HG03354 (cell line): ENCODE data around the gene KDM1A.
"Not testable (repeated sequence)": the region's sequence is repeated elsewhere in the genome, so short reads cannot be mapped to it uniquely, and the experiment has no call there.

Source experiments
- ATAC-seq: cut with Tn5 transposase; IDR thresholded peaks from one replicate; pipeline ENCODE4 v1.9.1; 2021; ENCODE audit warnings: mild to moderate bottlenecking; ENCODE audit not compliant: unreplicated experiment, poor library complexity, severe bottlenecking

Gene KDM1A

GRCh38 chr1:23019094-23019862, at the start of gene KDM1A:
KDM1A (plus strand) TSS chr1:23019468; CDS start chr1:23019597, 129 bp downstream.
- ATAC-seq = peak; percentile 95

DNA sequence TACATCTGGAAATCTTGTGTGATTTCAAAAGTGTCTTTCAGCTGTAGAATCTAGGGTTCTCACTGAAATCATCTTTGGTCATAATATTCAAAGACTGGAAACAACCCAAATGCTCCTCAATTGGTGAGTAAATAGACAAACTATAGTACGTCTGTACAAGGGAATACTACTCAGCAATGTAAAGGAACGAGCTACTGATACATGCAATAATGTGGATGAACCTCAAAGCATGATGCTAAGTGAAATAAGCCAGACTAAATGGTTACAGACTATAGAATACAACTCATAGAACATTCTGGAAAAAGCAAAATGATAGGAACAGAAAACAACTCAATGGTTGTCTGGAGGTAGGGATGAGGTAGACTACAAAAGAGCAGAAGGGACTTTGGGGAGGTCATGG, 49.2 kb upstream of the KDM1A start:
- ATAC-seq = no peak

DNA sequence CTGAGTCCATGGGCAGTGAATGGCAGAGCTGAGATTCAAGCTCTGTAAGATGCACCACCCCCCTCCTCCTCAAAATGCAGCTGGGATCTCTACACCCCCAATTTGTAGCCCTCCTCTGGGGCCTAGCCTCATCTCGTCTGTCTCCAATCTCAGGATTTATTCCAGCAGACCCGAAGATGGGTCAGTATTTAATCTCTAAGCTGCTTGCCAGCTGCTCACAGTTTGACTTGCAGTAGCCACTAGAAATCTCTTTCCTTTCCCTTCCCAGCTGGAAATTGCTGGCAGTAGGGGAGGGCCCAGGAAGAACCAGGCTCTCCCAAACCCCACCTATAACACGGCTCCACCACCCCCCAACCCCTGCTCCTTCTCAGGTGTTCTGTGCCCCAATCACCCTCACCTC, 48.1 kb upstream of the KDM1A start:
- ATAC-seq = no peak

GRCh38 chr1:22971611-22972405, 47.5 kb upstream of the KDM1A start:
- no peak for ATAC-seq

DNA sequence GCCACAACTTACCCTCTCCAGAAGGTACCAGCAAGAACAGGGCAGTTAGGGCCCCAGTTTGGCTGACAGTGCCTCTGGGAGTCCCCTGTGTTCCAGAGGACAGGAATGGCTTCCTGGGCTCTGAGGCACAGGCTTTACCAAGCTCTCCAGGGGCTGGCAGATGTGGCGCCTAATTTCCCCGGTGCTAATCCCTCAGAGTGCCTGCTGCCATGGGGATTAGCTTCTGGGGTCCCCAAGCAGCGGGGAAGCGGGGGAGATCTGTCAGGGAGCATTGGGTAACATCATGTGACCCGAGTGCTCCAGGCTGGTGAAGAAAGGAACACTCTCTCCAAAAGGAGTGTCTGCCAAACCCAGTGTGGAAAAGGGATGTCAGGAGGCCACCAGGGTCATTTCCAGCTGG, 46.5 kb upstream of the KDM1A start, which contains the start of gene LACTBL1:
LACTBL1 (minus strand) TSS at position 107 of the 400 bp plus-strand sequence. CDS start 550 bp downstream, outside the sequence.
- no peak for ATAC-seq

DNA sequence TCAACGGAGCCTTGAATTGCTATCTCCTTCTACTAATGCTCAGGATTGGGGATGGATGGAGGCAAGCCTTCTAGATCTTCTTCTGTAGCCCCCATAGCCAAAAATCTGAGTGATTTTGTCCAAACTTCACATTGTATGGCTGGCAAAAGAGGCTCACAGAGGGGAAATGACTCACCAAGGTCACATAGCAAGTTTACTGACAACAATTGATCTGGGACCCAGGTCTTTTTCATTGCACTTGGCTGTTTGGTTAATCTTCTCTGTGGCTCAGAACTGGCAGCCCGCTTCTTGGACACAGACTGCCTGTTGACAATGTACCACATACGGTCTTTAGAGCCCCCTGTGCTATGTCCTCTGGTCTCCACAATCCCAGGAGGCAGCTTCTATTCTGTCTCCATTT, 43.6 kb upstream of the KDM1A start:
- no peak for ATAC-seq

GRCh38 chr1:22976127-22976460, 43.2 kb upstream of the KDM1A start:
- ATAC-seq = no peak

GRCh38 chr1:22976461-22977243, 42.6 kb upstream of the KDM1A start:
- ATAC-seq = no peak

DNA sequence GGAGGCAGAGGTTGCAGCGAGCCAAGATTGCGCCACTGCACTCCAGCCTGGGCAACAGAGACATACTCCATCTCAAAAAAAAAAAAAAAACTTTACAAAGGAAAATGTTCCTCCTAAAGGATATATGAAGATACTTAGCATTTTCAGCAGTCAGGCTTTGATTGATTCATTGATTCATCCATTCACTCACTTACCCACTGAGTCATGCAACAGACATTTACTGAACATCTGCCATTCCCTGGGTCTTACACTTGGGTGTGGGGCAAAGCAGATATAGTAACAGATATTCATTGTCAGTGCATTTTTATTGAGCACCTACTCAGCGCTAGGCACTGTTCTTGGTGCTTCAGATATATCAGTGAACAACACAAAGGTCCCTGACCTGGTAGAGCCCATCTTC, 41.0 kb upstream of the KDM1A start:
- ATAC-seq = no peak

- ATAC-seq = not testable (repeated sequence)
These were observed 38.8 kb upstream of the KDM1A start for GRCh38 chr1:22980471-22980790.

GRCh38 chr1:22983944-22984343, 35.3 kb upstream of the KDM1A start:
- no peak for ATAC-seq

GRCh38 chr1:22992384-22992783, 26.9 kb upstream of the KDM1A start:
- not testable (repeated sequence) for ATAC-seq

GRCh38 chr1:22993220-22993795, 26.0 kb upstream of the KDM1A start:
- not testable (repeated sequence) for ATAC-seq

DNA sequence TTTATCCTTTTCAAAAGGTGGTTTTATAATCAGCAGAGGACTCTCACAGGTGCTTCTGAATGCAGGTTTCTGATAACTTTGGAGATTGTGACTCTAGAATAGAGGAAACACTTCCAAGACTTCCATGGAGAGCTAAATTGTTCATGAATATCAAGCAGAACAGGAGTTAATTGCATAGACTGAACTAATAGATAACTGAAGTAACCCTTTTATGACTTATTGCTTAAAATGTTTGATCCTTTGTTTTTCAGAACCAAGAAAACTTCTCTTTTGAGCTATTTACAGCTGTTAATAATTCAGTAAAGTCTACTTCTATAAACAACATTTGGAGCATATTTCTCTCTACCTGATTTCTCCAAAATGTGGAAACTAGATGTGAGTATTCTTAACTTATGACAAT, 23.5 kb upstream of the KDM1A start:
- ATAC-seq = no peak

DNA sequence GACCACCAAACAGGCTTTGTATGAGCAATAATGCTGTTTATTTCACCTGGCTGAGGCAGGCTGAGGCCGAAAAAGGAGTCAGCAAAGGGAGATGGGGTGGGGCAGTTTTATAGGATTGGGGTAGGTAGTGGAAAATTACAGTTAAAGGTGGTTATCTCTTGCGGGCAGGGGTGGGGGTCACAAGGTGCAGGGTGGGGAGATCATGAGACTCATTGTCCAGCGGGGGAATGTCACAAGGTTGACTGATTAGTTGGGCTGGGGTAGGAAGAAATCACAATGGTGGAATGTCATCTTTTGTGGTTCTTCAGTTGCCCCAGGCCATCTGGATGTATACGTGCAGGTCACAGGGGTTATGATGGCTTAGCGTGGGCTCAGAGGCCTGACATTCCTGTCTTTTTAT, 21.7 kb upstream of the KDM1A start:
- ATAC-seq = not testable (repeated sequence)

DNA sequence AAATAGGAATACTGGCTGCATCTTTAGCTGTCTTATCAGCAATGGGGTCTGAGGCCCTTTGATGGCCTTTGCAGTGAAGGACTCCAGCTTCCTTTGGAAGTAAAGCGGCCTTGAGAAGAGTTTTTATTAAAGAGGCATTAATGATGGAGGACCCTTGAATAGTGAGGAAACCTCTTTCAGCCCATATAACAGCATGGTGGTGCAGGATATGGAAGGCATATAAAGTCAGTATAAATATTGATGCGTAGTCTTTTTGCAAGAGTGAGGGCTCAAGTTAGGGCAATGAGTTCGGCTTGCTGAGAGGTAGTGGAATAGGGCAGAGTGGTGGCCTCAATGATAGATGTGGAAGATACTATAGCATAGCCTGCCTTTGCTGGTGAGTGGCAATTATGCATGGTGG, 19.1 kb upstream of the KDM1A start:
- not testable (repeated sequence) for ATAC-seq

DNA sequence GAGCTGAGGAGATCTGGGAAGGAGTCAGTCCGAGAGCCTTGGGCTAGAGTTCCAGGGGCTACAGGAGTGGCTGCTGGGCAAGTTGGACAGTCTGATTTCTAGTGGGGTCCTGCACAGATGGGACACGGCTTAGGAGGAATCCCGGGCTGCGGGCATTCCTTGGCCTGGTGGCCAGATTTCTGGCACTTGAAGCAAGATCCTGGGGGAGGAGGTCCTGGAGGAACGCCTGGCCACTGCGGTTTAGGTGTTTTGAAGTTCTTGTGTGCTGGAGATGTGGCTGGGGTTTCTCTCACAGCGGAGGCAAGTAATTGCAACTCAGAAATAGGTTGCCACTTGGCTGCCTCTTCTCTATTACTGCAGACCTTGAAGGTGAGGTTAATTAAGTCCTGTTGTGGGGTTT, 17.1 kb upstream of the KDM1A start:
- not testable (repeated sequence) for ATAC-seq

GRCh38 chr1:23004112-23004511, 15.2 kb upstream of the KDM1A start:
- no peak for ATAC-seq

DNA sequence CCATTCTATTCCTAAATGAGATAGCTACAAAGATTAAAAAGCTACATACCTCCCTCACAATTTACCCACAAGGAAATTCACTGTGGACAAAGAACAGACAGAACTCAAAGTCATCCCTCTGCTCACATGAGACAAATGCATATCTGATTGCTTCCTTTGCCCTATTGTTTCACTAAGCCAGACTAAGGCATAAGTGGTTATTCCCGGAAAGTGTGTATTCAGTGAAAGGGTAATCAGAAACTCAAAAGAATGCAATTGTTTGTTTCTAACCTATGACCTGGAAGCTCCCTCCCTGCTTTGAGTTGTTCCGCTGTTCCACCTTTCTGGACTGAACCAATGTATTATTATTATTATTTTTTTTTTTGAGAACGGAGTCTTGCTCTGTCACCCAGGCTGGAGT, 14.5 kb upstream of the KDM1A start:
- ATAC-seq = not testable (repeated sequence)

DNA sequence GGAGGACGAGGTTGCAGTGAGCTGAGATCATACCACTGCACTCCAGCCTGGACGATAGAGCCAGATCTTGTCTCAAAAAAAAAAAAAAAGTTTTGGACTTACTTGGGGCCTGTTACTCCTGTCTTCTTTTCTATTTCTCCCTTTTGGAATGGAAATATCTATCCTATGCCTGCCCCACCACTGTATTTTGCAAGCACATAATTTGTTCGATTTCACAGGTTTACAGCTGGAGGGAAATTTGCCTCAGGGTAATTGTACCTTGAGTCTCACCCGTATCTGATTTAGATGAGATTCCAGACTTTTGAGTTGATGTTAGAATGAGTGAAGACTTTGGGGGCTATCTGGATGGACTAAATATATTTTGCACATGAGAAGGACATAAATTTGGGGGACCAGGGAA, 12.2 kb upstream of the KDM1A start:
- no peak for ATAC-seq
